GM12873 (cell line): ENCODE measurements around the gene P2RY13.

Source experiments
- CTCF ChIP-seq: IDR thresholded peaks from 2 replicates; pipeline ENCODE4 v1.5.1; 2012; ENCODE audit warnings: low read depth, mild to moderate bottlenecking, moderate library complexity, low read length, control low read depth; ENCODE audit not compliant: insufficient read depth; ENCODE audit errors: missing control alignments

P2RY13 gene

GRCh38 chr3:151283387-151283786 is 46.0 kb downstream of the P2RY13 start:
- TF ChIP-seq CTCF = no peak

GRCh38 chr3:151282921-151283320 is 46.4 kb downstream of the P2RY13 start:
- peak; percentile 51 for TF ChIP-seq CTCF

GRCh38 chr3:151281671-151282324 is 47.6 kb downstream of the P2RY13 start:
- TF ChIP-seq CTCF = no peak

GRCh38 chr3:151278230-151278629 is 51.1 kb downstream of the P2RY13 start, which contains the start of gene P2RY14:
Gene P2RY14 (minus strand): TSS chr3:151278542. CDS start chr3:151214316, 64,226 bp downstream.
- no peak for TF ChIP-seq CTCF

- no peak for TF ChIP-seq CTCF
Measured at GRCh38 chr3:151276687-151277042, 52.7 kb downstream of the P2RY13 start.
